GM21619 (cell line): Measurements from ENCODE around the gene RPLP1.
"Not testable (repeated sequence)": the region's sequence is repeated elsewhere in the genome, so short reads cannot be mapped to it uniquely, and the experiment has no call there.

Experiments
- ATAC-seq: cut with Tn5 transposase; IDR thresholded peaks from one replicate; pipeline ENCODE4 v1.9.1; 2021; ENCODE audit not compliant: unreplicated experiment

The RPLP1 gene

DNA sequence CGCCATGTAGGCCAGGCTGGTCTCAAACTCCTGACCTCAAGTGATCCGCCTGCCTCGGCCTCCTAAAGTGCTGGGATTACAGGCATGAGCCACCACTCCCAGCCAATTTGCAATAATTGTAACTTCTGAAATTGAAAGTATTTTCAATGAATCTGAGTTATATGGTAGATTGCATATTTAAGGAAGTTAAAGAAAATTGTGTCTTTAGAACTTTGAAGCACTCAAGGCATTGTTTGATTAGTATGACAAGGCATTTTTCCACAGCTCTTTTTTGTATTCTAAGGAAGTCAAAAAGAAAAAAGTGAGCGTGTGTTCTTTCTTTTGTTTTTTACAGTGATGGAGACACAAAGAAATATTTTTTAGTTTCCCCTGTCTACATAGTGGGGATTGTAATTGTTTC, 15.7 kb upstream of the RPLP1 start:
- ATAC-seq, result no peak

DNA sequence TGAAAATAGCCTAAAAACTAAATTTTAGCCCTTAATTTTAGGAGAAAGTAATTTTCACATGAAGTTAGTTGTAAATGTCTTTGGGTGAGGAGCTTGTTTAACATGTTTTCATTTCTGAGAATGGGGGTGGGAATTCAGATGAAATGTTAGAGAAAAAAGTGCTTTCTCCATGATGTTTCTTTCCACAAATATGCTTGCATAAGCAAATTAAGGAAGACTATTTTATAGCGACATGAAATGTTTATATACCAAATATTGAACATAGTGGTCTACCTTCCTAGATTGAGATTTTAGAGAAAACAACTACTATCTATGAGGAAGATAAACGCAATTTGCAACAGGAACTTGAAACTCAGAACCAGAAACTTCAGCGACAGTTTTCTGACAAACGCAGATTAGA, 13.0 kb upstream of the RPLP1 start:
- ATAC-seq, result no peak

DNA sequence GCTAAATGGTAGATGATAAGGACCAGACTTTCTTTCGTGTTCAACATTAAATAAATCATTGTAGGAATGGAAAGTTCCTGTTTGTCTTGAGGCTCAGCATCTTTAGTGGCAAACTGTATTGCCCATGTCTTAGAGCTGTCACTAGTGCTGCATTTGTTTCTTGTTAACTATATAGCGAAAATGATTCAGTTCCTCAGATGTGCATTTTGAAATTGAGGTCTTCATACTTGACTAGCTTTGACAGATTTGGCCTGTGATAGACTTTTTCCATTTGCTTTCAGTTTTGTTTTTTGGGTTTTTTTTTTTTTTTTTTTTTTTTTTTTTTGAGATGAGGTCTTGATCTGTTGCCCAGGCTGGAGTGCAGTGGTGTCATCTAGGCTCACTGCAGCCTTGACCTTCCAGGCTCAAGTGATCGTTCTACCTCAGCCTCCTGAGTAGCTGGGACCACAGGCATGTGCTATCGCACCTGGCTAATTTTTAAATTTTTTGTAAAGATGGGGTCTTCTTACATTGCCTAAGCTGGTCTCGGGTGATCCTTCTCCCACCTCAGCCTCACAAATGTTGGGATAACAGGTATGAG, 9.5 kb upstream of the RPLP1 start:
- ATAC-seq, result no peak

DNA sequence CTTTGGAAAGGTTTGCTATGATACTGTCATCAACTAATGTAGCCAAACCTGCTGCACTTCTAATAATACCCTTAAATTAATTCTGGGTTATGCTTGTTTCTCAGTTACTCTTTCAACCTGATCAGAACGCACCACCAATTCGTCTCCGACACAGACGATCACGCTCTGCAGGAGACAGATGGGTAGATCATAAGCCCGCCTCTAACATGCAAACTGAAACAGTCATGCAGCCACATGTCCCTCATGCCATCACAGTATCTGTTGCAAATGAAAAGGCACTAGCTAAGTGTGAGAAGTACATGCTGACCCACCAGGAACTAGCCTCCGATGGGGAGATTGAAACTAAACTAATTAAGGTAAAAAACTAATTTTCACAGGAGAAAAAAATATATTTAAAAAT, 7.9 kb upstream of the RPLP1 start:
- ATAC-seq, result no peak

DNA sequence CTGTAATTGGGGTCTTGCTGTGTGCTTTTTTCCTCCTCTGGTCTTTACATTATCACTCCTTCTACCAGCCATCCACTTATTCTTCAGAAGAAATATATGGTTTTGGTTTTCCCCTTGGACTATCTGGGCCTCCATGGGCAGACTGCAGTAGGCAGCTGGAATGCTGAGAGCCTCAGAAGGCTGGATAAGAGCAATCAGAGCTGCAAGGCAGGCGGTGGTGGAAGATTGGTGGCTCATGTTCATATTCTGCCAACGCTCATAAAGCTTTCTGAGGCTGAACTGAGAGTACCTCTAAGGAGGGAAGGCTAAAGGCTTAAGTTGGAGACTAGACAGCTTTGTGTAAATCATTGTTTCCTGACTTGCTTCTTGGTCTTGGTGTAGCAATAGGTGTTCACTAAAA, 5.7 kb upstream of the RPLP1 start:
- no peak for ATAC-seq

DNA sequence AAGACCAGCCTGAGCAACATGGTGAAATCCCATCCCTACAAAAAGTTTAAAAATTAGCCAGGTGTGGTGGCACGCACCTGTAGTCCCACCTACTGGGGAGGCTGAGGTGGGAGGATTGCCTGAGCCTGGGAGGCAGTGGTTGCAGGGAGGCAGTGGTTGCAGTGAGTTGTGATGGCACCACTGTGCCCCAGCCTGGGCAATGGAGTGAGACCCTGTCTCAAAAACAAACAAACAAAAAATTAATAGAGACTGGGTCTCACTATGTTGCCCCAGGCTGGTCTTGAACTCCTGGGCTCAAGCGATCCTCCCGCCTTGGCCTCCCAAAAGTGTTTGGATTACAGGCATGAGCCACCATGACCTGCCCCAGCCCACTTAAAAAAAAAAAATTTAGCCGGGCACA, 2.4 kb upstream of the RPLP1 start:
- ATAC-seq, result not testable (repeated sequence)

DNA sequence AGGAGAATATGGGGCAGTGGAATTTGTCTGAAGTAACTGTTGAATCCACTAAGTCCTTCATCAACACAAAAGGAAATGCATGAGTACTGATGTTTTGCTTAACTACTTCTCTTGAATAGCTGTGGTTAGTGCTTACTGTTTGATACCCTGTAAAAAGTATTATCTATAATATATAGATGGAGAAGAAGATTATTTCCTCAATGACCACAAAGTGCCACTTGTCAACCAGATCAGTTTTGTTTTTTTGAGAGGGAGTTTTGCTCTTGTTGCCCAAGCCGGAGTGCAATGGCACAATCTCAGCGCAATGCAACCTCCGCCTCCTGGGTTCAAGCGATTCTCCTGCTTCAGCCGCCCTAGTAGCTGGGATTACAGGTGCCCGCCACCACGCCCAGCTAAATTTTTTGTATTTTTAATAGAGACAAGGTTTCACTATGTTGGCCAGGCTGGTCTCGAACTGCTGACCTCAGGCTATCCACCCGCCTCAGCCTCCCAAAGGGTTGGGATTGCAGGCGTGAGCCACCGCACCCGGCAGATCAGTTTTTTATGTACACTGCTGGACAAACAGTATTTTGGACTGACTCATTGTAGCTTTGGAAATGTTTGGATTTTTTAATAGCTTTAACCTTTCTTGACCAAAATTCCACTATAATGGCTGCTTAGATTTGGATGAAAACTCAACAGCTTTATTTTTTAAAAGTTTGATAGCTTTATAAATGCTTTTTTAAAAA, 1.5 kb upstream of the RPLP1 start:
- no peak for ATAC-seq

DNA sequence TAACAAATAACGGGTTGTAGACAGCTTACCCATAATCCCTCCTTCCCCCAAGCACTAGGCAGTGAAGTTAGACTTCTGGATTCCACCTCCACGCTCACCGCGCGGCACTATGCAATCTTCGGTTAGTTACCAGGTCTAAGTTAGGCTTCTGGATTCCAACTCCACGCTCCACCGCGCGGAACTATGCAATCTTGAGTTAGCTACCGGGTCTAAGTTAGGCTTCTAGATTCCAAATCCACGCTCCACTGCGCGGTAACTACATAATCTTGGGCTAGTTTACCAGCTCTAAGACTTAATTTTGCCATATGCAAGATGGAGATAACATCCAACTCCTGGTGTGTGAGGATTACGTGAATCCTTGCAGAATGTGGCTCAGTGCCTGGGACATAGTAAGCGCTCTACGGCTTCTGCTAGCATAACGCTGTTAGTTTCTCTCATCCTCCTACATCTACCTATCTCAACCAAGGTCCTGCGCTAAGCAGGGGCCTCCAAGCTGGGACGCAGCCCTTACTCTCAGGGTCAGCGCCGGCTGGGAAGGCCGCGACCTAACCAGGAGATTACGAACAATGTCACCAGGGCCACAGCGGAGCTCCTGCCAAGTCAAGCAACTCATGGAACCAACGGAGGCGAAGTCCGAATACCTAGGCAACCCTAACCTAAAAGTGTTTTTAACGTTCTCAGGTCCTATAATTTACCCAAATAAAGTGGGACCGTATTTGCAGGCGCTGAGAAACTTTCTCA, 497 bp upstream of the RPLP1 start:
- peak; percentile 26 for ATAC-seq

DNA sequence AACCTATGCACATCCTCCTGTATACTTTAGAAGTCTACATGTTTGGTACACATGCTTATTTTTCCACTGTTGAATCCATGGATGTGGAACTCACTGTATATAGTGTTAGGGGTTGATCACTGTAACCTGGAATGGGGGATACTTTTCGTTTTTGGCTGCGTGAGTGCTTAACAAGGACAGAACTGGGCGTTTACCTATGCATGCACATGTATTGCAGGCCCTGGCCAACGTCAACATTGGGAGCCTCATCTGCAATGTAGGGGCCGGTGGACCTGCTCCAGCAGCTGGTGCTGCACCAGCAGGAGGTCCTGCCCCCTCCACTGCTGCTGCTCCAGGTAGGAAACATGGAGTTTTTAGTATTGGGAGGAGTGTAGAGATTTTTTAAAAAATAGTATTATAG, 2.3 kb downstream of the RPLP1 start:
- ATAC-seq, result no peak

DNA sequence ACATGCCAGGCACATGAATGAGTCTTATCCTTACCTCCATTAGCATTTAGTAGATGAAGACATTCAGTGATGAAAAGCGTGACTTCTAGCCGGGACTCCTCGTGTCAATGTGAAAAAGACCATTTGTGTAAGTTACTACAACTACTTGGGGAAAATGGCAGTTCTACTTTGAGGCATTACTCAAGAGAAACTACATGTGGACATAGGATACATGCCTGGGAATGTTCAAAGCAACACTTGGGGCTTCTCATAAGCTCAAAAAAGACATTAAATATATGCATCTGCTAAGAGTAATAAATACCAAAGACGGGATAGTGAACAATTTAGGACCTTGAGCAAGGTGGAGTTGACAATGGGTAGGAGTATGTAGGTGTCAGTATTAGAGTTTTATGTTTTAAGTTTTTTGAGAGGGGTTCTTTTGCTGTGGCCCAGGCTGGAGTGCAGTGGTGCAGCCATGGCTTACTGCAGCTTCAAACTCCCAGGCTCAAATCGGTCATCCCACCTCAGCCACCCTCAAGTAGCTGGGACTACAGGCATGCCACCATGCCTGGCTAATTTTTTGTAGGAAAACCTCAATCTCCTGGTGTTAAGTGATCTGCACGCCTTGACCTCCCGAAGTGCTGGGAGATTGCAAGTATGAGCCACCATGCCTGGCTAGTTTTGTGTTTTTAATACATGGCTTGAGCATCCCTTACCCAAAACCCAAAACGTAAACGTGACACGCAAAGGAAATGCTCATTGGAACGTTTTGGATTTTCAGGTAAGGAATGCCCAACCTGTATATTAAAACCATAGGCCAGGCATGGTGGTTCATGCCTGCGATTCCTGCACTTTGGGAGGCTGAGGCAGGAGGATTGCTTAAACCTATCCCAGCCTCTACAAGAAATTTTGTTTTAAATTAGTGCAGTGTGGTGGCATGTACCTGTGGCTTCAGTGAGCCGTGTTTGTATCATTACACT, 3.9 kb downstream of the RPLP1 start:
- ATAC-seq, result no peak

DNA sequence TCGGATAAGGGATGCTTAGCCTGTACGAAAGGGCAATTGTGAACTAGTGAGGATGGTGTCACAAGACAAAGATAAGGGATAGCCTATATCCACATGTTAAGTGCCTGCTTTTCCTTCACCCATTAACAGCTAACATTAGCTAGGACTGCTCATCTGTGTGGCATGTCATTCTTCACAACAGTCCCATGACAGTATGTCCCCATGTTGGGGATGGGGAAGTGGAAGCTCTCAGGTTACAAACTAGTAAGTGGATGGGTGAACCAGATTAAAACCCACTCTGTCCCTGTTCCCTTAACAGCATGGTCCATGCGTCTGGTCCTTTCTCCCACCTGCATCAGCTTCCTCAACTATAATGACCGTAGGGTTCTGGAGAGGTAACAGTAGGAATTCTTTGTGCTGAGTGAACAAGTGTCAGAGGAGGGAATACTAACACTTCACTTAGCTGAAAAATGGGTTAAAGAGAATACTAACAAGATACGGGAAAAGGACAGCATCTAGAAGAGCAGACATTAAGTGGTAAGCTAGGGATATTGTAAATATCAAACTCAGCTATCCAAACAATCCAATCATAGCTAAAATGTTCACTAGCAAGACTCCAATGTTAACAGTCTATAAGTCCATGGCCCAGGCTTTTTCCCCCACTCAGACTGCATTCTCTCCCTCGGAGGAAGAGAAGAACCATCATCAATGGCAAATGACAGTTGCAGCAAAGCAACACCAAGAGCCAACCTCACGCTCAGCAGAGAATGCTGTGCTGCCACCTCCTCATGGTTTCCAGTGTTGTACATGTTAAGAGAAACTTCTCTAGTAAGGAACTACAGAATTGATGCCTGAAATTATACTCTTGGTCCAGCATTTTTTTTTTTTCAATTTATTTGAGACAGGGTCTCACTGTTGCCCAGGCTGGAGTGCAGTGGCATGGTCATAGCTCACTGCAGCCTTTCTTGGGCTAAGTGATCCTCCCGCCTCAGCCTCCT, 5.0 kb downstream of the RPLP1 start:
- no peak for ATAC-seq

DNA sequence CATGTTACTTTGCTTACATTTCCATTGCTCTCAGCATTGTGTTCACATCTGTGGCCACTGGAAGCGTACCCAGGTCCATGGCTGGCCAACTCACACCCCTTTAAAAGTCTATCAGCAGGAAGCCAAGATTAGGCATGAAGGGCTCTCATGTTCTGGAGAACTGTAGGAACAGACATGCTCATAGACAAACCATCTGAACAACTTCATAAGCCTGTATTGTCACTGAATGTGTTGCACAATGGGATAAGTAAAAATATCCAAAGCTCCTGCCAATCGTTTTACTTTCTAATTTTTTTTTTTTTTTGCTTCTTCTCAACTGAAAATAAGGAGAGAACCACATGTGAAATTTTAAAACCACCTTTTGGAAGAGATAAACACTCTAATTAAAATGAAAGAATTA, 6.4 kb downstream of the RPLP1 start:
- ATAC-seq, result no peak

DNA sequence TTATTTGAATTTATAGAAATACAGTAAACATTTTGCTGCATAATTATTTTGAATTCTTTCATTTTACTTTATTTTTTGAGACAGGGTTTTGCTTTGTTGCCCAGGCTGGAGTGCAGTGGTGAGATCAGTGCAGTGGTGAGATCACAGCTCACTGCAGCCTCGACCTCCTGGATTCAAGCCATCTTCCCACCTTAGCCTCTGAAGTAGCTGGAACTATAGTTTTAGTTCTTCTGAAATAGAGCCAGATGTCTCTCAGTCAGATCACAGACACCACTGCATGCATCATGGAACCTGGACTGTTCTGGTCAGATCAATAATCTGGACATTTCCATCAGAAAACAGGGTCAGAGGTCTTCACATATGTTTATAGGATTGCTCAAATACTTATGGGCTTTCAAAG, 7.9 kb downstream of the RPLP1 start:
- no peak for ATAC-seq

DNA sequence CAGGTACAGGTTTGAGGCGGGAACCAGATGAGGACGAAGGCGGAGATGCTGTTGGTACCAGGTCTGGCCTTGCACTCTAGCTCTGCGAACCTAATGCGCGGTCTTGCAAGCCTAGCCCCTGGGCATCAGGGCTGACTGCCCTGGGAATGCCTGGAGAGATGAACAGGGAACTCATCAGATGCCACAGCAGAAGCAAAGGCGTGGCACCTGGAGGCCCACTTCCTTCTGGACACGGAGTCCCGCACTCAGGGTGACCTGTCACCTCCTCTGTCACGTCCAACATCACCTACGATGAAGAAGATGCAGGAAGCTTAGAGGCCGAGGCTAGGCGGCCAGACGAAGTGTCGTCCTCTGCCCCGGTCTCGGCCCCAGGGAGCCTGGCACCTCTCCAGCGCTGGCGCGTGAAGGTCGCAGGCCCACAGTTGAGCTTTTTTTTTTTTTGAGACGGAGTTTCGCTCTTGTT, 9.4 kb downstream of the RPLP1 start:
- ATAC-seq, result no peak

DNA sequence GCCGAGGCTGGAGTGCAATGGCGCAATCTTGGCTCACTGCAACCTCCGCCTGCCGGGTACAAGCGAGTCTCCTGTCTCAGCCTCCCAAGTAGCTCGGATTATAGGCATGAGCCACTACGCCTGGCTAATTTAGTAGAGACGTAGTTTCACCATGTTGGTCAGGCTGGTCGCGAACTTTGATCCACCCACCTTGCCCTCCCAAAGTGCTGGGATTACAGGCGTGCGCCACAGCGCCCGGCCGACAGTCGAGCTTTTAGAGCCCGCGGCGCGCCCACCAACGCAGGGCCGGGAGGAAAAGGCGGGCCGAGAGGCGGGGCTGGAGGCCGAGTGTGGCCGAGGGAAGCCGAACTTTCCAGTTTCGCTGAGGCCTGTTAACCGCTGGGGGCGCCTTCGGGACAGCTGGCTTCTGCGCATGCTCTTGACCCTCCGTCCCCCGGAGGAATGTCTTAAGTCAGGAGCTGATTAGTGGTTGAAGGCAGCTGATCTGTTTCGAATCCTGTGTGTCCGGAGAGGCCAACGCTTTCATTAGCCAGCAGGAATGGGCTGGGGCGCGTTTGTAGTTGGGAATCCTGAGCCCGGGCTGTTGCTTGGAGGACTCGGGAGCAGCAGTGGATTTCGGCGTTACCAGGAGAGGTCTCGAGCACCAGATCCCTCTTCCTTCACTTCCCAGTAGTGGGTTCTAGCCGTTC, 10.0 kb downstream of the RPLP1 start:
- ATAC-seq, result peak; percentile 85

DNA sequence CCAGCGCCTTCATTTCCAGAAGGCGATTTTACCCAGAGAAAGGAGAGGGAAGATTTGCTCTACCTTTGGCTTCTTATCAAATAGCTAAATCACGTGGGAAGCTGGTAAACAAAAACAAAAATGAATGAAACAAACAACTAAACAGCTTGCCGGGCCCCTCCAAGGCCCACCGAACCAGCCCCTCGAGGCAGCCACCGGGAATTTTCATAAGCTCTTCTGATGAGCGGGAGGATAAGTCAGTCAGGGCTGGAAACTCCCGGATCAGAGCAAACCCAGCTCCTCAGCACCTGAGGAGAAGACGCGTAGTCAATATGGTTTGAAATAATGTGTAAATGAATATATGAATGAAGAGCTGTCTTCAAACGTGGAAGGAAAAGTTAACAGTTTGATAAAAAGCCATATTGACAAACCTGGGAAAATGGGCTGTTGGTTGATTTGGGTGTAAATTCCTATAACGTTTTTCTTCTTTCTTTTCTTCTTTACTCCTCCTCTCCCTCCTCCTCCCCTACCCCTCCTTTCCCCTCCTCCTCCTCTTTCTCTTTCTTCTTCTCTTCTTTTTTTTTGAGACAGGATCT, 10.7 kb downstream of the RPLP1 start:
- ATAC-seq, result no peak

DNA sequence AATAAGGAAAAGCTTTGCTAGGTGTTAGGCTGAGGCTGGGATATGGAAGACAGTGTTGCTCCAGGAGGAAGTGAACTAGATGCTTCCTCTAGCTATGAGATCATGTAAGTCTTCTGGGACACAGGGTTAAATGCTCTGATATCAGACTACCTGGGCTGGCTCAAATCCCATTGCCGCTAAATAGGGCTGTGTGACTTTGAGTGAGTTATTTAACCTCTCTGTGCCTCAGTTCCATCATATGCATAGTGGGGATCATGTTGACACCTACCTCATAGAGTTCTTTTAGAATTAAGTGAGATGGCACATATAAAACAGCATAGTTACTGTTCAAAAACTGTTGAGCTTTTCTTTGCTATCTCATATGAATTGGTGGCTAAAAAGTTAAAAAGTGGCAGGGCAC, 12.6 kb downstream of the RPLP1 start:
- ATAC-seq, result no peak

DNA sequence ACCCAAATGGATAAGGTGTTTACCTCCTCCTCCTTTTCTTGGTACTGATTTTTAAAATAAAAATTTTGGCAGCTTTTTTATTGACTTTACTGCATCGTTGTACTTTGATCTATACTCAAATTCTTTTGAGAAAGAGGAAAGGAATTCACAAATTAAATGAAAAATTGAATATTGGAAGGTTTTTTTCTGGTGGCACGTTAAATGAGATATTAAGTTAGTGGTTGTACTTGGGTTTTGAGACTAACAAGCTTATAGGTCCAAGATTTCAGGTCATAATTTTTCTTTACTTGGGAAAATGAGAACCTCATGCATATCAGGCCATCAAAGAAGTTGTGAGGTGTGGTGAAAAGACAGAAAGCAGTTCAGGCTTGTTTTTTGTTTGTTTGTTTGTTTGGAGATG, 14.1 kb downstream of the RPLP1 start:
- no peak for ATAC-seq

DNA sequence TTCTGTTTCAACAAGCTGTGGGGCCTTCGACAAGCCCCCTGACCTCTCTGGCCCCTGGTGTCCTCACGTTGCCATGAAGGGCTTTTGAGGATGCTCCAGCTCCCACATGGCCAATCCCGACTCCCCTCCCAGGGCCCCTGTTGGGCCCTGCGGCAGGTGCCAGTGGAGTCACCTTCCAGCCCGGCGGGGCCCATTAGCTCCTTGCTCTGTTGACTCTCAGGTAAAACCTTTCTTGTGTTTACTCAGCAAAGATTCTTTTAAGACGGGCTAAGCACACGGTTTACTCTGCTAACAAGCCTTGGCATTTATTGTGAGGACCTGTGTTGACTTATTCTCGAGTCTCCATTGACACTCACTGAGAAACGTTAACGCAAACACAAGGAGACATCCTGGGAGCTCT, 15.0 kb downstream of the RPLP1 start:
- no peak for ATAC-seq
